Measurements from ENCODE around the gene ADGRL2. TPM values are rescaled to one million over a fixed set of nuclear protein-coding genes. Genes with fewer than 3 reads are reported as not detected.

ADGRL2 gene
- total and polyA plus RNA-seq, 2 of the 4 experiments (the other 2 are of a cell fraction) = 17.0 to 42.7 TPM

DNA sequence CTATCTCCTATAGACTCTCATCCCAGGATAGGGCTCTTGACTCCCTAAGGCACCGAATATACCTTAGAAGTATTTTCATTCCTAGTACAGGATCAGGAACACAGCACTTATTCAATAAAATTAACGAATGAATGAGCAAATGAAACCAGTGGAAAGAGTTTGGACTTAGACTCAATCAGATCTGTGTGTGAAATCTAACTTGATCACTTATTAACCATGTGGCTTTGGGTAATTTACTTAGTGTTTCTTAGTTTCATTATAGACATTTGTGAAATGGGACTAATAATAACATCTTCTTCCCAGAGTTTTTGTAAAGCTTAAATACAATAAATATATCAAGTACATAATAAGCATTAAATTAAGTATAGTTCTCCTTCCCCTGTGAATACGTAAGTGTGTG is 230.1 kb downstream of the ADGRL2 start:
- Histone ChIP-seq H2BK20ac (ENCODE audit: low read depth, low read length) (no peak overlapping the region), H3K18ac (ENCODE audit: low read depth, low read length) (no peak overlapping the region), H2BK5ac (ENCODE audit: low read depth, low read length, poor library complexity, severe bottlenecking) (no peak overlapping the region), H4K8ac (ENCODE audit: low read depth in 2 of 2, low read length in 2 of 2) (no peak overlapping the region), H3K56ac (ENCODE audit: extremely low read depth, insufficient read depth, low read length) (no peak overlapping the region), H3K9ac (ENCODE audit: low read depth, low read length) (no peak overlapping the region), H3K9me1 (ENCODE audit: insufficient read depth, low read length) (no peaks in the 10 kb centered on the region), H3K27me3 (ENCODE audit: control insufficient read depth, insufficient read depth, low read length) (no peaks in the 10 kb centered on the region), H2AFZ (replicated peaks; ENCODE audit: low read length, poor library complexity) (no peak overlapping the region), H2BK15ac (ENCODE audit: low read depth, low read length) (no peak overlapping the region), H4K5ac (ENCODE audit: low read depth, low read length) (no peak overlapping the region), H3K4ac (ENCODE audit: low read depth, low read length) (no peak overlapping the region), H2BK120ac (ENCODE audit: low read depth, low read length) (no peak overlapping the region), H3K79me1 (ENCODE audit: low read depth in 1 of 2, low read length in 2 of 2) (no peaks in the 10 kb centered on the region), H3K4me2 (ENCODE audit: low read depth, low read length) (no peak overlapping the region), H2AK5ac (ENCODE audit: low read depth, low read length) (no peak overlapping the region), H2AK9ac (replicated peaks; ENCODE audit: low read depth, low read length, poor library complexity) (no peak overlapping the region), H4K20me1 (ENCODE audit: insufficient read depth, low read length) (no peaks in the 10 kb centered on the region), H4K91ac (ENCODE audit: insufficient read depth, low read depth, low read length) (no peak overlapping the region), H3K23ac (ENCODE audit: low read depth, low read length) (no peak overlapping the region), H3K9me3 (ENCODE audit: control insufficient read depth, insufficient read depth, low read length) (no peaks in the 10 kb centered on the region), H3K27ac (ENCODE audit: insufficient read depth, low read length) (no peak overlapping the region), H3K36me3 (ENCODE audit: control insufficient read depth, insufficient read depth, low read length) (no peaks in the 10 kb centered on the region), H3K14ac (replicated peaks; ENCODE audit: low read depth, low read length) (no peak overlapping the region), H3K4me3 (ENCODE audit: insufficient read depth, low read depth, low read length) (no peak overlapping the region), H3K4me1 (ENCODE audit: control insufficient read depth, insufficient read depth, low read length) (no peaks in the 10 kb centered on the region)
- in situ Hi-C loops (cut with MboI; ENCODE audit: low sequenced_read_pairs) (no loop called here), dilution Hi-C loops (cut with HindIII; ENCODE audit: low sequenced_read_pairs, unreplicated experiment) (no loop called here), intact Hi-C loops (cut with micrococcal nuclease) (no loop called here)
- TF ChIP-seq MAZ (IDR thresholded peaks at IDR 0.05; ENCODE audit: borderline replicate concordance, low read depth, low read length) (no peak), CEBPB (IDR thresholded peaks at IDR 0.05; ENCODE audit: low read depth, low read length) (no peak), FOS (IDR thresholded peaks at IDR 0.05; ENCODE audit: low read depth, low read length) (no peak), POLR2A (IDR thresholded peaks at IDR 0.05; ENCODE audit: low read depth, low read length) (no peak), RAD21 (IDR thresholded peaks at IDR 0.05; ENCODE audit: low read length) (no peak), BHLHE40 (IDR thresholded peaks at IDR 0.05; ENCODE audit: low read depth, low read length) (no peak), RCOR1 (IDR thresholded peaks at IDR 0.05; ENCODE audit: insufficient replicate concordance, low read length) (no peak), RFX5 (IDR thresholded peaks at IDR 0.05; ENCODE audit: low read depth, low read length) (no peak), NFE2L2 (IDR thresholded peaks at IDR 0.05; ENCODE audit: low read depth, low read length) (no peak), CHD1 (IDR thresholded peaks at IDR 0.05; ENCODE audit: low read depth, low read length) (no peak), SMC3 (IDR thresholded peaks at IDR 0.05; ENCODE audit: low read depth, low read length) (no peak), MXI1 (IDR thresholded peaks at IDR 0.05; ENCODE audit: borderline replicate concordance, low read depth, low read length) (no peak), MAFK (IDR thresholded peaks at IDR 0.05; ENCODE audit: low read depth, low read length) (no peak)
- TF ChIP-seq, protein P1, sequence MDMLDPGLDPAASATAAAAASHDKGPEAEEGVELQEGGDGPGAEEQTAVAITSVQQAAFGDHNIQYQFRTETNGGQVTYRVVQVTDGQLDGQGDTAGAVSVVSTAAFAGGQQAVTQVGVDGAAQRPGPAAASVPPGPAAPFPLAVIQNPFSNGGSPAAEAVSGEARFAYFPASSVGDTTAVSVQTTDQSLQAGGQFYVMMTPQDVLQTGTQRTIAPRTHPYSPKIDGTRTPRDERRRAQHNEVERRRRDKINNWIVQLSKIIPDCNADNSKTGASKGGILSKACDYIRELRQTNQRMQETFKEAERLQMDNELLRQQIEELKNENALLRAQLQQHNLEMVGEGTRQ (IDR thresholded peaks at IDR 0.05; ENCODE audit: low read depth, low read length) = no peak
- TF ChIP-seq, protein P2, sequence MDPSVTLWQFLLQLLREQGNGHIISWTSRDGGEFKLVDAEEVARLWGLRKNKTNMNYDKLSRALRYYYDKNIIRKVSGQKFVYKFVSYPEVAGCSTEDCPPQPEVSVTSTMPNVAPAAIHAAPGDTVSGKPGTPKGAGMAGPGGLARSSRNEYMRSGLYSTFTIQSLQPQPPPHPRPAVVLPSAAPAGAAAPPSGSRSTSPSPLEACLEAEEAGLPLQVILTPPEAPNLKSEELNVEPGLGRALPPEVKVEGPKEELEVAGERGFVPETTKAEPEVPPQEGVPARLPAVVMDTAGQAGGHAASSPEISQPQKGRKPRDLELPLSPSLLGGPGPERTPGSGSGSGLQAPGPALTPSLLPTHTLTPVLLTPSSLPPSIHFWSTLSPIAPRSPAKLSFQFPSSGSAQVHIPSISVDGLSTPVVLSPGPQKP (IDR thresholded peaks at IDR 0.05; ENCODE audit: borderline replicate concordance, low read depth, low read length) = no peak
- TF ChIP-seq, protein P3, sequence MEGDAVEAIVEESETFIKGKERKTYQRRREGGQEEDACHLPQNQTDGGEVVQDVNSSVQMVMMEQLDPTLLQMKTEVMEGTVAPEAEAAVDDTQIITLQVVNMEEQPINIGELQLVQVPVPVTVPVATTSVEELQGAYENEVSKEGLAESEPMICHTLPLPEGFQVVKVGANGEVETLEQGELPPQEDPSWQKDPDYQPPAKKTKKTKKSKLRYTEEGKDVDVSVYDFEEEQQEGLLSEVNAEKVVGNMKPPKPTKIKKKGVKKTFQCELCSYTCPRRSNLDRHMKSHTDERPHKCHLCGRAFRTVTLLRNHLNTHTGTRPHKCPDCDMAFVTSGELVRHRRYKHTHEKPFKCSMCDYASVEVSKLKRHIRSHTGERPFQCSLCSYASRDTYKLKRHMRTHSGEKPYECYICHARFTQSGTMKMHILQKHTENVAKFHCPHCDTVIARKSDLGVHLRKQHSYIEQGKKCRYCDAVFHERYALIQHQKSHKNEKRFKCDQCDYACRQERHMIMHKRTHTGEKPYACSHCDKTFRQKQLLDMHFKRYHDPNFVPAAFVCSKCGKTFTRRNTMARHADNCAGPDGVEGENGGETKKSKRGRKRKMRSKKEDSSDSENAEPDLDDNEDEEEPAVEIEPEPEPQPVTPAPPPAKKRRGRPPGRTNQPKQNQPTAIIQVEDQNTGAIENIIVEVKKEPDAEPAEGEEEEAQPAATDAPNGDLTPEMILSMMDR (conservative IDR thresholded peaks at IDR 0.05; ENCODE audit: low read depth, low read length) = no peak
- BruUV-seq (replicated peaks) = no TSS peak
- ChIA-PET CTCF (no interaction called here), POLR2A (ENCODE audit: unreplicated experiment) (no interaction called here)
- no CpG with 5 or more reads among the region's 3 CpGs for WGBS, 2 experiments (ENCODE audit: extremely low coverage in 2 of 2, insufficient read length in 1 of 2)
- ATAC-seq (ENCODE audit: low read depth) (no peak), DNase-seq (no peak)

Data from IMR-90 (cell line).